Liver (tissue), 3 donors: Measurements from ENCODE around the gene PARD6G.

Experiments used
- CTCF ChIP-seq: fragments of 150-350 bp; IDR thresholded peaks from 2 replicates; pipeline ENCODE4 v1.5.1; 2017; ENCODE audit warnings: improper control_type of control experiment, low read depth, low read length; ENCODE audit not compliant: missing input control
- EGR1 ChIP-seq, 2 donors: IDR thresholded peaks; 2 replicates each; pipeline ENCODE4 v1.6.1; 2016 to 2018; ENCODE audit warnings: antibody characterized with exemption in 2 of 2, low read depth in 2 of 2
- GABPA ChIP-seq, 2 donors: IDR thresholded peaks in 1 of 2; conservative IDR thresholded peaks in 1 of 2; 2 replicates each; pipeline ENCODE4 v1.6.1; 2016; ENCODE audit warnings: antibody characterized with exemption in 2 of 2, mild to moderate bottlenecking in 1 of 2, moderate library complexity in 1 of 2
- MAX ChIP-seq: IDR thresholded peaks from 2 replicates; pipeline ENCODE4 v1.6.1; 2016; ENCODE audit warnings: antibody characterized with exemption
- RAD21 ChIP-seq, 2 donors: IDR thresholded peaks; 2 replicates each; pipeline ENCODE4 v1.6.1; 2016; ENCODE audit warnings: antibody characterized with exemption in 2 of 2, mild to moderate bottlenecking in 2 of 2
- TAF1 ChIP-seq: conservative IDR thresholded peaks from 2 replicates; pipeline ENCODE4 v1.6.1; 2016; ENCODE audit warnings: antibody characterized with exemption, mild to moderate bottlenecking
- donor health status: healthy.
- donor health status: healthy.

DNA sequence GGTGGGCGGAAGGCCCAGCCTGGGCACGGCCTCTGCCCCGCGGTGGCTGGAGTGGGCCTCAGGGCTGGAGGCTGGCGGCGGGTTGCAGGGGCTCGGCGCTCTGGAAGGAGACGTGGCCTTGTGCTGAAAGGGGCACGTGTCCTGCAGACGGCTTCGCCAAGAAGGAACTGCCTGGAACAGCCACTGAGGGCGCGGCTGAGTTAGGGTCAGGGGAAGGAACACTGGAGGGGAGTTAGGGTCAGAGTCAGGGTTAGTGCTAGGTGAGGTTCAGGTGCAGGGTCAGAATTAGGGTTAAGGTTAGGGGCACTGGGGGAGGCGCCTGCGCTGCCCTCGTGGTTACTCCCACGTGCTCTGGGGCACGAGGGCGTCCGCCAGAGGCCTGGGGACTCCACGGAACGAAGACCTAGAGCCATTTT is 139.2 kb downstream of the PARD6G start:
- TF ChIP-seq CTCF: no peak
- no peak for TF ChIP-seq RAD21 (IDR thresholded peaks at IDR 0.05)
- no peak for TF ChIP-seq GABPA (IDR thresholded peaks at IDR 0.05 in 1 of 2, conservative IDR thresholded peaks at IDR 0.05 in 1 of 2)
- no peak for TF ChIP-seq TAF1
- TF ChIP-seq EGR1 (IDR thresholded peaks at IDR 0.05; ENCODE audit: low read depth in 2 of 2): no peak
- TF ChIP-seq MAX: no peak
